Hepatocyte (in vitro differentiated cells): ENCODE results near the gene GALNT3.

ENCODE experiments used
- EZH2 ChIP-seq: fragments of 200-600 bp; sonication (generic); IDR thresholded peaks from 2 replicates; pipeline ENCODE4 v1.6.1; 2016; ENCODE audit warnings: antibody characterized with exemption, mild to moderate bottlenecking, borderline replicate concordance
- TF ChIP-seq, protein P1 (sequence below): fragments of 200-600 bp; sonication (generic); IDR thresholded peaks from 2 replicates; pipeline ENCODE4 v1.5.1; 2016; ENCODE audit warnings: antibody characterized with exemption, mild to moderate bottlenecking; ENCODE audit not compliant: poor library complexity

- no peak for TF ChIP-seq EZH2
- TF ChIP-seq, protein P1, sequence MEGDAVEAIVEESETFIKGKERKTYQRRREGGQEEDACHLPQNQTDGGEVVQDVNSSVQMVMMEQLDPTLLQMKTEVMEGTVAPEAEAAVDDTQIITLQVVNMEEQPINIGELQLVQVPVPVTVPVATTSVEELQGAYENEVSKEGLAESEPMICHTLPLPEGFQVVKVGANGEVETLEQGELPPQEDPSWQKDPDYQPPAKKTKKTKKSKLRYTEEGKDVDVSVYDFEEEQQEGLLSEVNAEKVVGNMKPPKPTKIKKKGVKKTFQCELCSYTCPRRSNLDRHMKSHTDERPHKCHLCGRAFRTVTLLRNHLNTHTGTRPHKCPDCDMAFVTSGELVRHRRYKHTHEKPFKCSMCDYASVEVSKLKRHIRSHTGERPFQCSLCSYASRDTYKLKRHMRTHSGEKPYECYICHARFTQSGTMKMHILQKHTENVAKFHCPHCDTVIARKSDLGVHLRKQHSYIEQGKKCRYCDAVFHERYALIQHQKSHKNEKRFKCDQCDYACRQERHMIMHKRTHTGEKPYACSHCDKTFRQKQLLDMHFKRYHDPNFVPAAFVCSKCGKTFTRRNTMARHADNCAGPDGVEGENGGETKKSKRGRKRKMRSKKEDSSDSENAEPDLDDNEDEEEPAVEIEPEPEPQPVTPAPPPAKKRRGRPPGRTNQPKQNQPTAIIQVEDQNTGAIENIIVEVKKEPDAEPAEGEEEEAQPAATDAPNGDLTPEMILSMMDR: no peak
These were observed 96.2 kb downstream of the GALNT3 start for GRCh38 chr2:165697748-165698443.
